Prostate gland (tissue), 2 donors: Measurements from ENCODE around the gene HOXB7. TPM values are rescaled to one million over a fixed set of nuclear protein-coding genes. Genes with fewer than 3 reads are reported as not detected.

Experiments
- DNase-seq: peaks from one replicate; pipeline ENCODE4 v3.0.0-alpha.2; 2019; ENCODE audit warnings: low spot score
- H3K27ac ChIP-seq, 2 donors: fragments of 200-600 bp; sonication (generic); 2 replicates each; pipeline ENCODE4 v1.5.1; 2017 to 2019
- H3K27me3 ChIP-seq: fragments of 200-600 bp; sonication (generic); replicated peaks from 2 replicates; pipeline ENCODE4 v1.5.1; 2019; ENCODE audit not compliant: insufficient read depth
- H3K36me3 ChIP-seq, 2 donors: fragments of 200-600 bp; sonication (generic); 1 replicate in 1 of 2; 2 replicates in 1 of 2; pipeline versions ENCODE4 v1.5.1 to v1.8.1; 2017 to 2019
- H3K4me1 ChIP-seq: fragments of 200-600 bp; sonication (generic); replicated peaks from 2 replicates; pipeline ENCODE4 v1.5.1; 2019
- H3K4me3 ChIP-seq, 2 donors: fragments of 200-600 bp; sonication (generic); 2 replicates each; pipeline ENCODE4 v1.5.1; 2017 to 2019
- H3K9me3 ChIP-seq: fragments of 200-600 bp; sonication (generic); 2 replicates; pipeline ENCODE4 v1.5.1; 2017
- POLR2A ChIP-seq: fragments of 450-650 bp; IDR thresholded peaks from one replicate; pipeline ENCODE4 v1.6.1; 2016; ENCODE audit warnings: antibody characterized with exemption, mild to moderate bottlenecking
- POLR2AphosphoS5 ChIP-seq: sonication (generic); formaldehyde crosslinking; IDR thresholded peaks from one replicate; pipeline ENCODE4 v1.6.1; 2017; ENCODE audit warnings: antibody characterized with exemption
- WGBS: methylation state at CpG from one replicate; pipeline ENCODE4 v1.1.5; 2018; 5-methylcytosine and 5-hydroxymethylcytosine counted together
- intact Hi-C: fragments of 100-400 bp; cut with DNase I; formaldehyde crosslinking; loops from one replicate; pipeline ENCODE4 v1.14.2; 2022
- total RNA-seq, 2 donors: library from RNA; depleted of rRNA; stranded (reverse); fragments of >200 nt; gene quantifications; one replicate each; pipeline ENCODE4 v1.1.0, GENCODE V29; 2016
- TF ChIP-seq, protein P1 (sequence below), 4 experiments: fragments of 200-600 bp in 2 of 4; fragments of 450-650 bp in 2 of 4; sonication (generic) in 2 of 4; IDR thresholded peaks; 1 replicate in 3 of 4; 2 replicates in 1 of 4; pipeline ENCODE4 v1.5.1; 2016 to 2019; ENCODE audit warnings: antibody characterized with exemption in 4 of 4, mild to moderate bottlenecking in 2 of 4, moderate library complexity in 2 of 4

Gene HOXB7
- total RNA-seq, 2 donors from 2014 or later = 0.73 to 3.4 TPM

DNA sequence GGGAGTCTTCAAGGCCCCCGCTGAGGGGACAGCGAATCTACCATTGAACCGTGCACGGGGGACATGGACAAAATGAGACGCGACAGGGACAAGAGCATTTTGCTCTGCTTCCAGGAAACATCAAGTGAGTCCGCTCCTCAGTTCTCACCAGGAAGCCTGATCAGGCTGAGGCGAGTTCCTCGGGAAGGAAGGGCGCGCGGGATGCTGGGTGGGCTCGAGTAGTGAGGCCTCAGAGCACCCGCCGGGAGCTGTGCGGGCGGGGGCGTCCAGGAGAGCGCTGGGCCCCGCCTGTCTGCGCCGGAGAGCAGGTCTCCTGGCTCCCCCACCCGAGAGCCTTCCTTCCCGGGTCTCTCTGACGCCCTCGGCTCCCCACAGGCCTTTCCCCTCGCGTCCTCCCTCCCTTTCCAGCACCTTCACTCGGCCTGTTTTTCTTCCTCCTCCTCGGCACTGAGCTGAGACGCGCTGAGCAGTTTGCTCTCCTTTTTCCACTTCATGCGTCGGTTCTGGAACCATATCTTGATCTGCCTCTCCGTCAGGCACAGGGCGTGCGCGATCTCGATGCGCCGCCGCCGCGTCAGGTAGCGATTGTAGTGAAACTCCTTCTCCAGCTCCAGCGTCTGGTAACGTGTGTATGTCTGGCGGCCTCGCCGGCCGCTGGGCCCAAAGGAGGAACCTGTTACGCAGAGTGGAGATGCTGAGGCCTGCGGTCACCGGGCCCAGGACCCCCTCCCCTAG is 14.7 kb downstream of the HOXB7 start:
- Histone ChIP-seq H3K9me3 (no peaks in the 10 kb centered on the region), H3K4me1 (no peaks in the 10 kb centered on the region), H3K27me3 (peaks cover 42% of the 10 kb centered on the region), H3K4me3 (no peak overlapping the region), H3K36me3 (no peaks in the 10 kb centered on the region), H3K27ac (no peak overlapping the region)
- 49% methylated on average over 54 of the region's 54 CpGs for WGBS
- intact Hi-C loops = no loop called here
- no peak for DNase-seq
- no peak for TF ChIP-seq POLR2AphosphoS5
- TF ChIP-seq, protein P1, sequence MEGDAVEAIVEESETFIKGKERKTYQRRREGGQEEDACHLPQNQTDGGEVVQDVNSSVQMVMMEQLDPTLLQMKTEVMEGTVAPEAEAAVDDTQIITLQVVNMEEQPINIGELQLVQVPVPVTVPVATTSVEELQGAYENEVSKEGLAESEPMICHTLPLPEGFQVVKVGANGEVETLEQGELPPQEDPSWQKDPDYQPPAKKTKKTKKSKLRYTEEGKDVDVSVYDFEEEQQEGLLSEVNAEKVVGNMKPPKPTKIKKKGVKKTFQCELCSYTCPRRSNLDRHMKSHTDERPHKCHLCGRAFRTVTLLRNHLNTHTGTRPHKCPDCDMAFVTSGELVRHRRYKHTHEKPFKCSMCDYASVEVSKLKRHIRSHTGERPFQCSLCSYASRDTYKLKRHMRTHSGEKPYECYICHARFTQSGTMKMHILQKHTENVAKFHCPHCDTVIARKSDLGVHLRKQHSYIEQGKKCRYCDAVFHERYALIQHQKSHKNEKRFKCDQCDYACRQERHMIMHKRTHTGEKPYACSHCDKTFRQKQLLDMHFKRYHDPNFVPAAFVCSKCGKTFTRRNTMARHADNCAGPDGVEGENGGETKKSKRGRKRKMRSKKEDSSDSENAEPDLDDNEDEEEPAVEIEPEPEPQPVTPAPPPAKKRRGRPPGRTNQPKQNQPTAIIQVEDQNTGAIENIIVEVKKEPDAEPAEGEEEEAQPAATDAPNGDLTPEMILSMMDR (IDR thresholded peaks at IDR 0.05) = no peak
- no peak for TF ChIP-seq POLR2A

DNA sequence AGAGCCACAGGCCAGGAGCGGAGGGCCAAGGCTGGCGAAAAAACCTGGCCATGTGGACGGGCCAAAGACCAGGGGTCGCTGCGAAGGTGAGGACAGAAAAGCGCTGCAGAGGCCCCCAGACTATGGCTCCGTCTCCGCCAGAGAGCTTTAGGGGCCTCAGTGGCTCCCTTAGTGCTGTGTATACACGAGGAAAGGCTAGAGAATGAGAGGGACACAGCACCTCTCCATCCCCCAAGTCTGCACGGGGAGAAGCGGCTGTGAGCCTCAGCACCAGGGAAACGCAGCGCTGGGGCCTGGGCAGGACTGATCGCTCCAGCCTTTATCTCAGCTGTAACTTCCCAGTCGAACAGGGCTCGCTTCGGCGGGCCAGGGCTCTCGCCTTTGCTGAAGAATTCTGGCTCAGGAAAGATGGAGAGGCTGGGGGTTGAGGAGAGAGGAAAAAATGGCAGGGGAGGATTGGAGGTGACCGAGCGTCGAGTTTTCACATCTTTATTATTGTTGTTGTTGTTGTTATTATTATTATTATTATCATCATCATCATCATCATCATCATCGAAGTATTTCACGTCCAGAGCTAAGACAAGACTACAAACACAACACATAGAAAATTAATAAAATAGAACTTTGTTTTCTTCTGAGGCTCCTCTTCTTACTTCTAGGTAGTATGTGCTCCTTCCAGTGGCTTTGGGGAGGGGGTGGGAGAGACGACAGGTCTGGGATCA is 15.4 kb downstream of the HOXB7 start:
- Histone ChIP-seq H3K4me3 (no peak overlapping the region), H3K9me3 (no peaks in the 10 kb centered on the region), H3K27me3 (peaks cover 46% of the 10 kb centered on the region), H3K4me1 (no peaks in the 10 kb centered on the region), H3K27ac (no peak overlapping the region), H3K36me3 (no peaks in the 10 kb centered on the region)
- no peak for DNase-seq
- TF ChIP-seq, protein P1 (IDR thresholded peaks at IDR 0.05) = no peak
- TF ChIP-seq POLR2AphosphoS5 = no peak
- no peak for TF ChIP-seq POLR2A
- 67% methylated on average over 25 of the region's 25 CpGs for WGBS
- intact Hi-C loops = no loop called here

DNA sequence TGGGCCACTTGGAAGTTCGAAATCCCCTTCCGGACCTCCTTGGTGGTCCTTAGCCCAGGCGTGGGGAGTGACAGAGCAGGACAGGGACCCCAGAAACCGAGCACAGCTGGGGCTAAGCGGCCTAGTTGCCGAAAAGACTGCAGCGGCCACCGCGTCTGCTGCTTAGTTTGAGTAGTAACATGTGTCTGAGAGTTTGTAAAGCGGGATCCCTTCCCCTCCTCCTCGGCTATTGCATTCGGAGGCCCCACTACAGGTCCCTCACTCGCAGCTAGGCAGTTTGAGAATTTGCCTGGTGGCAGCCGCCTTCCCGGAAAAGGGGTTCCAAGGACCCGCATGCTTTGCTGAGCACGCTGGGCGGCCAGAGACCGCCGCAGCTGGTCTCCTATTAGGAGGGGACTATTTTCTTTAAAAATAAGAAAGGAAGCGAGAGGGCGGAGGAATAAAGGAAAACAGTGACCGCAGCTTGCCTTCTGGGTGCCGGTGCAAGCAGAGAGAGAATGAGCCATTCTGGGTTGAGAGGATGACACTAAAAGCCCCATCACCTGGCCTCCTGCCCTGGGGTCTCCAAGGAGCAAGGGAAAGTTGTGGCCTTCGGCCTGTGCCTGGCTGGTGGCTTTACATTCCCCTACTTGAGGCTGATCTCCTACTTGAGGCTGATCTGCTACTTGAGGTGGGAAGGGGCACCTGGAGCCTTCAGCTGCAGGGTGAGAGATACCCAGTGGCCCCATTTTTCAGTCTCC is 16.1 kb downstream of the HOXB7 start:
- TF ChIP-seq POLR2A = no peak
- TF ChIP-seq, protein P1 (IDR thresholded peaks at IDR 0.05) = no peak
- Histone ChIP-seq H3K36me3 (no peaks in the 10 kb centered on the region), H3K27me3 (peaks cover 44% of the 10 kb centered on the region), H3K4me3 (no peak overlapping the region), H3K27ac (no peak overlapping the region), H3K4me1 (no peaks in the 10 kb centered on the region), H3K9me3 (no peaks in the 10 kb centered on the region)
- intact Hi-C loops = no loop called here
- no peak for DNase-seq
- WGBS = 65% methylated on average over 25 of the region's 25 CpGs

DNA sequence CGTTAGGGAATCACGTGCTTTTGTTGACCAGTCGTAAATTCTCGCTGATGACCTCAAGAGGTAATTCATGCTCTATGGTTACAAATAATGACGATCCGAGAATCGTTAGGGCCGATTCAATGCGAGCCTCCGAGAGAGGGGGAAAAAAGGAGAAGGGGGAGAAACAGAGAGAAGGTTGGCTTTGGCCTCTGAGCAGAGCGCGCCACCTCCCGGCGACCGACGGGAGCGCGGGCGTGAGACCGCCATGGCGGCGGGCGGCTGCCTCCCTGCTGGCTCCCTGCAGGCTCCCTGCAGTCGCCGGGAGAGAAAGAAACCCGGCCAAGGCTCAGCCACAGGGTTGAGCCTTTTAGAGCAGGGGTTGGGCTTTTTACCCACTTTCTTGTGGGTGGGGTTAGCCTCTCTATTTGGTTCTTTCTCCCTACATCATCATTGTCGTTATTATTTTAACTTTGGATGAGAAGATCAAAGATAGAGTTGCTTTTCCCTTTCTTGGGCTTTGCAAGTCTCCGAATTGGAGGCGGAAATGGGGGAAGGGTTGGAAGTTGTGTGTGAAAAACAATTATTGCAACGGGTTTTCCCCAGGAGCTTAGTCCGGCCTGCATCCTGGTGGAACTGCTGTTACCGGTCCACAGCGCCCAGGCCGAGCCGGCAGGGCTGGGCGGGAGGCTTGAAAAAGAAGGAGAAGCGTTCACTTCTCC is 16.8 kb downstream of the HOXB7 start:
- intact Hi-C loops = no loop called here
- no peaks in the 10 kb centered on the region for H3K4me1 ChIP-seq
- peak; percentile 20 for DNase-seq
- TF ChIP-seq POLR2AphosphoS5 (no peak), POLR2A (no peak)
- TF ChIP-seq, protein P1 (IDR thresholded peaks at IDR 0.05) = peak; percentile 41 to 83 (median 68)
- H3K9me3 ChIP-seq = no peaks in the 10 kb centered on the region
- H3K27ac ChIP-seq = no peak overlapping the region
- 28% methylated on average over 37 of the region's 37 CpGs for WGBS
- H3K27me3 ChIP-seq = peaks cover 39% of the 10 kb centered on the region
- no peaks in the 10 kb centered on the region for H3K36me3 ChIP-seq
- H3K4me3 ChIP-seq = no peak overlapping the region
